SIG-M5 treated with dmso at 0.1 percent for 504 hours (cell line): ENCODE measurements around the gene SIGLEC15.
"Not testable (repeated sequence)": the region's sequence is repeated elsewhere in the genome, so short reads cannot be mapped to it uniquely, and the experiment has no call there.

ENCODE experiments used
- DNase-seq: peaks from one replicate; lab custom pipeline; 2025; ENCODE audit not compliant: unreplicated experiment; lab: John Stamatoyannopoulos, UW

SIGLEC15 gene

DNA sequence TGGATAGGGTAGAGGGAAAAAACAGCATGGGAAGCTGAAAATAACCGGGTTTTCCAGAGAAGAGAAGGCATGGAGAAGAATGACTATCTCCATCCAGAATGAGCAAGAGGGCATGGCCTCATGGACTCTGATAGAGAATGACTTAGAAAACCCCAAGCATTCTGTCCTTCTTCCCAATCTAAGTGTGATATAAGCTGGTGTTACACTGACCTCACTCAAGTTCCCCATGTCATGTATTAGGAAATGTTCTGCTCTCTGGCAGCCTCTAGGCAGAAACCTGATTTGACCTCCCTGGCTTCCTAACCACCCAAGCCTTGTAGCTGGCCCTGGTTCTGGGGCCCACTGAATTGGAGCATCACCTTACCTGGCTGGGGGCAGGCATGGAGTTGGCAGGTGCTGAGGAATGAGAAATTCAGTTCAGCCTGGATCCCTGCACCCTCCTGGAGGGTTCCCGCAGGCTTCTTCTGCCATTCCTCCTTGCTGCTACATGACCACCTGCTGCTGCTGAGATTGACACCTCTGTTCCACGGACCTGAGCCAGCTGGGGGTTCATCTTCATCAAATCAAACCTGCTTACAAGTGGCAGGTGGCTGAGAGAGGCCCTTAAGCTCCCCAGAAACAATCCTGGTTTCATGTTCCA is 5.2 kb upstream of the SIGLEC15 start:
- DNase-seq: peak; percentile 29

DNA sequence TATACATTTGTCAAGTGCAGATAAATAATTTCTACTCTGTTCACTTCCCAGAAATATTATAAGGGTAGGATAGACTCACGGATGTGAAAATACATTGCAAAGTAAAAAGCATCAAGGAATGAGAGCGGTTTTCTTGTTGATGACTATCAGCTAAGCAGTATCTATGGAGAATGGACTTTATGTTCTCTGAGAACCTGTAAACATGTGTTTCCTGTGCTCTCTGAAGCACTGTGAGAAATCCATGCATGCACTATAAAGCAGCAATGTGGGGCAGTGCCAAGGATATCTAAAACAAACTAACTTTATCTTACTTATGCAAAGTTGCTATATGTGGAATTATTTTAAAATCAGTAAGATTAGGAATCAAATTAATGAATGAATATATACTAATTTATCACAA is 4.4 kb upstream of the SIGLEC15 start:
- DNase-seq: no peak

DNA sequence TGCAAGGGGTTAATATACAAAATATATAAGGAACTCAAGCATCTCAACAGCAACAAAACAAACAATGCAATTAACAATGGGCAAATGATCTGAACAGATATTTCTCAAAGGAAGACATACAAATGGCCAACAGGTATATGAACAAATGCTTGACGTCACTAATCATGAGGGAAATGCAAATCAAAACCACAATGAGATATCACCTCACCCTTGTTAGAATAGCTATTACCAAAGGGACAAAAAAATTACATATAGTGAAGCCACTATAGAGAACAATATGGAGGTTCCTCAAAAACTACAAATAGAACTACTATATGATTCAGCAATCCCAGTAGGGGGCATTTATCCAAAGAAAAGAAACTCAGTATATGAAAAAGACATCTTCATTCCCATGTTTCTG is 3.8 kb upstream of the SIGLEC15 start:
- no peak for DNase-seq

DNA sequence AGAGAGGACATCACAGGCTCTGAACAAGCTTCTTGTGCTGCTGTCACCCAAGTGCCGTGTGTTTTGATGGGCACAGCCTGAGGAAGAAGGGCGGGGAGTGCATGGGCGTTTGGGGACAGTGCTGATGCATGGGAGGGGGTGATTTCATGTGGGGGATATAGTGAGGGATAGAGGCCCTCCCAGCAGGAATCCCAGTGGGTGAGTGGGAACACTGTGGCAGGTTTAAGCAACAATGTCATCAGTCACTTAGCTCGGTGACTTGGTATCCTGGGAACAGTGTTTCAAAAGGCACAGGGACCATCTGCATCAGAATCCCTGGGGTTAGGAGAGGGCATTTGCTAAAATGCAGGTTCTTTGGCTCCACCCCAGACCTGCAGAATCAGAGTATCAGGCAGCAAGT is 609 bp downstream of the SIGLEC15 start:
- no peak for DNase-seq

DNA sequence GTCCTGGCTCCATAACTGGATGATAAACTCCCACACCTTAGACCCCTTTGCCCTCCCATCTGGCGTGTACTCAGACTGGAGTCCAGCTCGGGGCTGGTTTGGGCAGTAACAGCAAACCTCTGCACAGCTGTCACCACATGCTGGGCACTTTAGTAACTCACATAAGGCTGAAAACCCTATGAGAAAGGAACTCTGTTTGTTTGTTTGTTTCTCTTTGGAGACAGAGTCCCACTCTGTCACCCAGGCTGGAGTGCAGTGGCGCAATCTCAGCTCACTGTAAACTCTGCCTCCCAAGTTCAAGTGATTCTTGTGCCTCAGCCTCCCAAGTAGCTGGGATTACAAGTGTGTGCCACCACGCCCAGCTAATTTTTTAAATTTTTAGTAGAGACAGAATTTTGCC is 1.2 kb downstream of the SIGLEC15 start:
- not testable (repeated sequence) for DNase-seq

DNA sequence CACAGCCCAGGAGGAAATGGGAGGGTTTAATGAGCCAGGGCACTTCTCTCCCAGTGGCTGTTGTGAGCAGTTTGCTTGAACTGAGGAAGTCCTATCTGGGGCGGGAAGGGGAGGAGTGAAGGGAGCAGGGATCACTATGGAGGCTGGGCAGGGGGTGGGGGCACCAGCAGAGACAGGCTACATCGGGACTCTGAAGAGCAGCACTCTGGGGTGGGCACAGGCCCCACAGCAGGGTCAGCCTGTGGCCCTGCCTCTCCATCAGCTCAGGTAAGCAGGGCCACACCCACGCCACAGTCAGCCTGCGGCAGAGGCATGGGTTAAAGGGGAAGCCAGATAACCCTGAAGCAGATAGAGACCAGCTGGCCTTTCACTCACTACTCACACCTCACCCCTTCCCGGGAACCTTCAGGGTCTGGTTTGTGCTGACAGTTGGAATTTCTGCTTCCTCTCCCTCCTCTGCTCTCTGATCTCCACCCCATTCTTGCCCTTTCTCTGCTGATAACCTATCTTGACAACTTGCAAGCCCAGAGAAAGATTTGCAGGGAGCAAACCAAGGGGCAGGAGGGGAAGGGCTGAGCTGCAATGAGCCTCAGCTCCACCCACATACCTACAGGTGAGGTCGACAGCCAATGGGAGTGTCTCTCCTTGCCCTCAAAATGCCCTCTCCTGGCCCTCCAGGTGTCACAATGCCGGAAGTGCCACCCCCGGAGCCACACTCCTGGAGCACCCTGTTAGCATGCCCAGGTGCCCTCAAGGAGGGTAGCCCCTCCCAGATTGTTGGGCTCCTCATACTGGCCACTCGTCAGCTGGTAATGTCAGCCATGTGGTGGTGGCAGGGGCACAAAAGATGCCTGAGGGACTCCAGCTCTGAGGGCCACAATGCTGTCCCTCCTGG is 3.7 kb downstream of the SIGLEC15 start:
- no peak for DNase-seq

DNA sequence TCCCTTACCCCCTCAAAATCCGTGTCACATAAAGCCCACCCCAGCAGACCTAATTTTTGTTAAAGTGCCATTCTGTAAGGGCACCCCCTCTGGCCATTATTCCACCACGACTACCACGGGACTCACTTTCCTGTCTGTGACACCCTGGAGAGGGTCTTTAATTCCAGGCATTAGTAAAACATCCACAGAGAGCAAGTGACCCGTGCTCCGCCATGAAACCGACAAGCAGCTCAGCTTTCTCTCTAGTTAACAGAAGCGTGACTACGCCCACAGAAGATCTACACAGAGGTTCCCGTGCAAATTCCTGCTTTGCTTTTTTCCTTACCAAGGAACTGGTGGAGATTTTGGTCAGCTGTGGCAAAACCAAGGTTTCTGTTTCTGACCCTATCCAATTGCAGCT is 4.4 kb downstream of the SIGLEC15 start:
- DNase-seq: no peak

DNA sequence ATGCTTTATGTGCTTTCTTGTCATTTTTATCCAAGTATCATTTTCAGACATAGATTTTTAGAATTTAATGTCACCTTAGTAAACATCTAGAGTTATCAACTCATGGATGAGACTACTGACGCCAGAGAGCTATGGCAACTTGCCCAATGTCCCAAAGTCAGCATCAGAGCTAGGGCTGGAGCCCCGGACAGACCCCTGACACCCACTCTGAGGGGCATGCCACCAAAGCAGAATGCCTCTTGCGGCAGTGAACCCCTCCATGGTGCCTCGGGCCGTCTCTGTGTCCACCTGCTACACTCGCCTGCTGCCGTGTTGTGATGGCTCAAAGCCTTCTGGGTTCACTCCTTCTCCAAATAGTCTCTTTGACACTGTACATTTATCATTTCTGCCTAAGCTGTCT is 5.4 kb downstream of the SIGLEC15 start:
- no peak for DNase-seq

DNA sequence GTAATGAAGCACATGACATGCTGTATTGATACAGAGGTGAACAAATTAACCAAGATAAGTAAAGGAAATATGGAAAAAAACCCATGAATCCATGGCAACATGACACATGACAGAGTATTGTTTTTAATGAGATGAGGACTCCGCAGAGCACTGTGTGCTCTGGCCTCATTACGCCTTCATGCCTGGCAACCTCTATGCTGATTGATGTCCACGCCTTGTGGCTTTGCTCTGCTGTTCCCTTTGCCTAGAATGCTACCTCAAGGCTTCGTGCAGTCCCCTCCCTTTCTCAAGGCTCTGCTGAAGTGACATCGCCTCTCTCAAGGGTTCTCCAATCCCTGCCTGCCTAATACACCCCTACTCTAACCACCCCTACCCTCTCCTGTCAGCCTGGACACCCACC is 8.4 kb downstream of the SIGLEC15 start:
- no peak for DNase-seq

DNA sequence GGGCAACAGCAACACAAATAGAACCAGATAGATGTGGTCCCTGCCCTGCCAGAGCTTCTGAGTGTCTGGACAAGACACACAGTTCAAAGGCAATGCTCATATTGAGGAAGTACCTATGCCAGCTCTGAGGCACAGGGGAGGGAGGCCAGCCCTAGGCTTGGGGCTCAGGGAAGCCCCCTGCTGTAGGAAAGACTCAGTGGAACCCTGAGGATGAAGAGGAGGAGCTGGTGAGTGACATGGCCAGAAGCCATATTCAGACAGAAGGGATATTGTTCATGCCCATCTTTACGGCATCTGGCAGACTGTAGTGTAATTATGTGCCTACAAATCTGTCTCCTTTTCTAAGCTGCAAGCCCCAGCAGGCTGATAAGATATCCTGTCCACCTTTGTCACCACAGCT is 8.8 kb downstream of the SIGLEC15 start:
- DNase-seq: no peak

DNA sequence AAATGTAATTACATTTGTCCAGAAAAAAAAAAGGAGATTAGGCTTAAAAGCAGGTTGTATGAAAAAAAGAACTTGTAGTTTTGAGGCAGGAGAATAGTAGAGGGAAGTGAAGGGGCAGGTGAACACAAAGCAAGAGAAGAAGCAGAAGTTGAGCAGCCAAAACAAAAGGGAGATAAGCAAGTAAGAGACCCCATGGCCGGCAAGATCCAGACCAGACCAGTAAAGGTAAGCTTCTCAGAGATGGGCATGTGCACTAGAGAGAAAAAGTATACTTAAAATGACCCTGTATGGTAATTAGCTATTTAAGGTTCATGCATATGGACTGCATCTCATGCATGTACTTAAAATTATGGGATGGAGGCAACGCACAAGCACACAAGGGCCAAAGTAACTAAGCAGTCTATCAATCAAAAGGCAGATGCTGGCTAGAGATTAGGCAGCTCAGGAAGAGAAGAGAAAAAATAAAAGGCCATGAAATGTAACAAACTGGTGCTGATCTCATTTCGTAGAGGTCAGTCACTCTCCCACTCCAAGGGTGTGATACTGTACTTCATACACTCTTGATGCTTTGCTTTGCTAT is 9.7 kb downstream of the SIGLEC15 start:
- no peak for DNase-seq

DNA sequence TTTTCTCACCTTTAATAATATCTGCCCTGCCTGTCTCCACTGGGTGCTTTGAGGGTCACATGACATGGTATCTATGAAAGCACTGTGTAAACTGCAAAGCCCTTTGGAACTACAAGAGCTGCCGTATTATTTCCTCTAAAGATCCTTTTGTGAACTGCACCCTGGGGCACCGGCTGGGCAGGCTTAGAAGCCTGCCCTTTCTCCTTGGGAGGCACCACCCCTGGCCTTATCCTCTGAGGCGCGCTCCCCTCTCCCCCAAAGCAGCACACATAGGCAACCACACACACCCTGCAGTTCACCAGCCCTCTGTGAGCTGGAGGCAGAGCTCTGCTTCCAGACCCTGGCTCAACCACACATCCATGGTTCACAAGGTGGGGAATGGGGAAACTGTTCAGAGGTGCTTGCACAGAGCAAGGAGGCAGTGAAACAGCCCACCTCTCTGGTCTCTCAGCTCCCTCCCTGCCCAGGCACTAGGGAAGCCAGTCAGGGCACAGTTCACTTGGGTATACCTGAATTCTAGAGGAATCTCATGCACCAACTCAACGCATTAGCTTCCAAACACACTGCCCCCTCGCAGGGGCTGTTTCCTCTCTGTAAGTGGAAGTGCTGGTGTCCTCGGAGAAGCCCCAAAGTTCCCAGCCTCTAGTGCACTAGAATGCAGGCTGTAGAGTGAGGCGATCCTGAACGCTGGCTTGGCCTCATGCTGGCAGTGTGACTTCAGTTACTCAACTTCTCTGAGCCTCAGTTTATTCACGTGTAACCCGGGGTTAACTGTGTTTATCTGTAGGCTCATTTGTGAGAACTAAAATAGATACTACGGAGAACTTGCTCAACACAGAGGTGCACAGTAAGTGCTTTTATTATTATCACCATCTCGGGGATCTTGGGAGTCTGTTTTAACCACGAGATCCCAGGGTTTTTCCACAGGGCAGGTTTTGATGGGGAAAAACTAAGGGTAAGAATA is 11.0 kb downstream of the SIGLEC15 start:
- DNase-seq: no peak

DNA sequence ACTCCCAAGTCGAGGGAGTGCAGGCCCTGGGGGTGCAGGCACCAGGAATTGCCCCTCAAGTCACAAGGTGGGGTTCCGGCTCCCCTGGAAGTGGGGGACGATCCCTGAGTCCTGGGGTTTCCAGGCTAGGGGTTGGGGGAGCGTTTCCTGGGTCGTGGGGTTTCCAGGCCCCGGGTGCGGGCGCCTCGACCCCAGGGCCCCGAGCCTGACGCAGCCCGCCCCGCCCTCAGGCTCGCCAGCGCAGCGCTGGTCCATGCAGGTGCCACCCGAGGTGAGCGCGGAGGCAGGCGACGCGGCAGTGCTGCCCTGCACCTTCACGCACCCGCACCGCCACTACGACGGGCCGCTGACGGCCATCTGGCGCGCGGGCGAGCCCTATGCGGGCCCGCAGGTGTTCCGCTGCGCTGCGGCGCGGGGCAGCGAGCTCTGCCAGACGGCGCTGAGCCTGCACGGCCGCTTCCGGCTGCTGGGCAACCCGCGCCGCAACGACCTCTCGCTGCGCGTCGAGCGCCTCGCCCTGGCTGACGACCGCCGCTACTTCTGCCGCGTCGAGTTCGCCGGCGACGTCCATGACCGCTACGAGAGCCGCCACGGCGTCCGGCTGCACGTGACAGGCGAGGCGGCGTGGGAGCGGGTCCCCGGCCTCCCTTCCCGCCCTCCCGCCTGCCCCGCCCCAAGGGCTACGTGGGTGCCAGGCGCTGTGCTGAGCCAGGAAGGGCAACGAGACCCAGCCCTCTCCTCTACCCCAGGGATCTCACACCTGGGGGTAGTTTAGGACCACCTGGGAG is 12.0 kb downstream of the SIGLEC15 start:
- no peak for DNase-seq

DNA sequence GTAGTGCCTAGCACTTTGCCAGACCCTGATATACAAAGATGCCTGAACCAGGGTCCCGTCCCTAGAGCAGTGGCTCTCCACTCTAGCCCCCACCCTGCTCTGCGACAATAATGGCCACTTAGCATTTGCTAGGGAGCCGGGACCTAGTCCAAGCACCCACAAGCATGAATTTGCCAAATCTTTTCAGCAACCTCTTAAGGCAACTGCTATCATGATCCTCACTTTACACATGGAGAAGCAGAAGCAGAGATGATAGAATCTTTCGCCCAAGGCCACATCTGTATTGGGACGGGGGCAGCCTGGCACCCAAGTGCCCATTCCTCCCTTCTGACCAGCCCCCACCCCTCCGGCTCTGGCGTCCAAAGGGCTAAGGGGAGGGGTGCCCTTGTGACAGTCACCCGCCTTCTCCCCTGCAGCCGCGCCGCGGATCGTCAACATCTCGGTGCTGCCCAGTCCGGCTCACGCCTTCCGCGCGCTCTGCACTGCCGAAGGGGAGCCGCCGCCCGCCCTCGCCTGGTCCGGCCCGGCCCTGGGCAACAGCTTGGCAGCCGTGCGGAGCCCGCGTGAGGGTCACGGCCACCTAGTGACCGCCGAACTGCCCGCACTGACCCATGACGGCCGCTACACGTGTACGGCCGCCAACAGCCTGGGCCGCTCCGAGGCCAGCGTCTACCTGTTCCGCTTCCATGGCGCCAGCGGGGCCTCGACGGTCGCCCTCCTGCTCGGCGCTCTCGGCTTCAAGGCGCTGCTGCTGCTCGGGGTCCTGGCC is 13.0 kb downstream of the SIGLEC15 start:
- DNase-seq: no peak

DNA sequence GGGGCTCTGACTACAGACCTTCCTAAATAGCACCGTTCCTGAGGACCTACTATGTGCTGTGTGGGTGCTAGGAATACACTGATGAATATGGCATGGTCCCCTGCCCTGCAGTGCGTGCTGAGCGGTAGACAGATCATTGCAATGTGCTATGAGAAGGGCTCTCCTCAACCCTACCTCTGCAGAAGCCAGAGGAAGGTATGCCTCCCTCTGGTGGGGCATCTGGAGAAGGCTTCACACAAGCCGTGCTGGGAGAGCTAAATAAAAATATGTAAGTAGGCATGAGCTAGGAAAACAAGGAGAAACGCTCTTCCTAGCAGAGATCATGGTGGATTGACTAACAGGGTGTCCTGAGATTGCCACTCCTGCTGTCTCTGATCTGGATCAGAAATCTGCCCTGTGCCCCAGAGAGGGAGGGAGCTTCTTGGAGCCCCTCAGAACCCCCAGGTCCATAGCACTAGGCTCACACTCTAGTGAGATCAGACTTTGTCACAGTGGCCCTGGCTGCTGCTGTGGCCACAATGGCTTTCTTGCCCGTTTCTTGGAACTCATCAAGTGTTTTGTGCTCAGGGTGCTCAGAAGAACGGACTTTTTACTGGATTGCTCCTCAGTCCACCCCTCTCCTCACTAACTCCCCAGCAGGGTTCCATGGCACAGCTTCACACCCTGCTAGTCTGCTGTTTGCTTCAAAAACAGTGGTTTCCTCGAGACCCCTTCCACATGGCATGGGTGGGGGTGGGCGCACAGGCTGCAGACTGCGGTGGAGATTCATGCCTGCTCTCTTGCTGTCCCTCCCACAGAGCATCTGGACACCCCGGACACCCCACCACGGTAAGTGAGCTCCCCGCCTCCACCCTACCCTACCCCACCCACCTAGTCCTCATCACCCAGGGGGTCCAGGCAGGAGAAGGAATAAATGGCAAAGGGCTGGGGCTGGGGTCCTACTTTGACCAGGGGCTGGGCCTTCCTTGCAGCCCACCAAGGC is 14.2 kb downstream of the SIGLEC15 start:
- peak; percentile 31 for DNase-seq

DNA sequence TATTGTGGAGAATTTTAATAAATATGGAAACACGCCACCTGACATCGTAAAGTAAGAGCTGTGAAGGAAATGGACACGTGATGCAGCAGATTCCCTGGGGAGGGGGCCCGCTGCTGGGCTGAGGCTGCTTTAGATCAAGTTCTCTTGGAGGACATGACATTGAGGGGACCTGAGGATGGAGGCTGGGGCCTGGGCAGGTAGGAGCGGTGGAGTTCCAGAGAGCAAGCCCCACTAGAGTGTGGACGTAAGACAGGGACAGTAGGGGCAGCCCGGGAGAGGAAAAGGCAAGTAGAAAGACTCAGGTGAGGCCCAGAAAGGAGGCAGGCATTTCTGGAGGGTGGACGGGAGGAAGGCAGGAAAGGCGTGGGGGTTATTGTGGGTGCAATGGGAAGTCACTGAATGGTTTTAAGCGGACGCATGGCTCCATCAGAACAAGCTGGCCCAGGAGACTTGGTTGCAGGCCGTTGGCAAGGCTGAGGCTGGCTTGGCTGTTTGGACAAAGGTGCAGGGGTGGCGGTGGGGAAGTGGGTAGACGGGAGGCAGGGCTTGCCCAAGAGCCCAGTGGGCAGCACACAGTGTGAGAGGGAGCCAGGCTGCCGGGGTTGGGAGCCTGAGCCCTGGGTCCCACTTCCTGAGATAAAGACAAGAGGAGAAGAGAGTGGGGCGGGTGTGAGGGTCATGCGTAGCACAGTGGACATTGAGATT is 15.7 kb downstream of the SIGLEC15 start:
- no peak for DNase-seq

DNA sequence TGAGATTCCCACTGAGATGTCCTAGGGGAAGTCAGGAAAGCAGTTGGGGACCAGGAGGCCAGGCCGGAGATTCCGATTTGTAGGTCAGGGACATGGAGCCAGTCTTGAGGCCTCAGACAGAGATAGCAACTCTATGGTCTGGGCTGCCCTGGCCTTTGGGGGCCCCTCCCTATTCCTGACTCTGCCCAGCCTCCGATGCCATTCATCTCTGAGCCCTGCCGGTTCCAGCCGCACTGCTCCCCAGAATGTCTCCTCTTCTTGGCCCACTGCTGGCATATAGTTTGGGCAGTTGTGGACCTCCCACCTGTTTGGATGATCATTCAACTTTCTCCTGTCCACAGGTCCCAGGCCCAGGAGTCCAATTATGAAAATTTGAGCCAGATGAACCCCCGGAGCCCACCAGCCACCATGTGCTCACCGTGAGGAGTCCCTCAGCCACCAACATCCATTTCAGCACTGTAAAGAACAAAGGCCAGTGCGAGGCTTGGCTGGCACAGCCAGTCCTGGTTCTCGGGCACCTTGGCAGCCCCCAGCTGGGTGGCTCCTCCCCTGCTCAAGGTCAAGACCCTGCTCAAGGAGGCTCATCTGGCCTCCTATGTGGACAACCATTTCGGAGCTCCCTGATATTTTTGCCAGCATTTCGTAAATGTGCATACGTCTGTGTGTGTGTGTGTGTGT is 16.4 kb downstream of the SIGLEC15 start:
- no peak for DNase-seq
